EH (cell line): ENCODE measurements around the gene PTGES3L.

ENCODE experiments used
- DNase-seq: peaks from one replicate; pipeline ENCODE4 v3.0.0-alpha.2; 2015; ENCODE audit warnings: low read depth

PTGES3L gene

DNA sequence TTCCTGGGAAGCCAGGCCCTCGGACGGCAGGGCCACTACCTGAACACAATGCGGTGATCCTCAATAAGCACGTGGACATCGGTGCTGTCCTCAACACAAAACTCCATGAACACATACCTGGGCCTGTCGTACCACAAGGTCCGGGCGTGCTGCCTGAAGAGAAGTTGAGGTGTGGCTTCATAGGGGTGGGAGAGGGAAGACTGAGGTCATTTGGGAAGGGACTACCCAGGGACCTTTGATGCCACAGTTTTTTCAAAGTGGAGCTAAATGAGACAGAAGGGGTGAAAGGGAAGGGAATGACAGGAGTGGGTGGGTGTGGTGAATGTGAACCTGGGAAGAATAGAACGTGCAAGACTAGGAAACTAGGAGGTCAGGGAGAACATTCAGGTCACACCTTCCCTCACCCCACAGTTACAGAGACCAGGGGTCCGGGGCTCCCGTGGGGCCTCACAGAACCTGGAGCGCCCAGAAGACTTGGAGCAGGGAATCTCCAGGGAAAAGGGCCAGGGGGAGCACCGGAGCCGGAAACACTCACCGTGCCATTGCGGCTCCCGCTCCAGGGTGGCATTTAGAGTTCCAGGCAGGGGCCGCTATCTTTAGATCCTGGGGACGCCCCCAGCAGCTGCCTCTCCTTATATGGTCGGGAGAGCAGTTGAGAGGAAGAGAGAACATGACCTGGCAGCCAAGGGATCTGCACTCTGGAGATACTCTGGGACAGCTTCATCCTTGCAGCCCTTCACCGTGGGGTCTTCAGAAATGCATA lies at the start of gene PTGES3L:
PTGES3L (minus strand) TSS at position 570 of the 763 bp plus-strand sequence; CDS start at position 543, 27 bp downstream.
- peak; percentile 88 for DNase-seq

- no peak for DNase-seq
Measured at GRCh38 chr17:43028221-43028861, 48.5 kb upstream of the PTGES3L start.

- DNase-seq = no peak
Measured at GRCh38 chr17:43027091-43028032, 47.5 kb upstream of the PTGES3L start.

DNA sequence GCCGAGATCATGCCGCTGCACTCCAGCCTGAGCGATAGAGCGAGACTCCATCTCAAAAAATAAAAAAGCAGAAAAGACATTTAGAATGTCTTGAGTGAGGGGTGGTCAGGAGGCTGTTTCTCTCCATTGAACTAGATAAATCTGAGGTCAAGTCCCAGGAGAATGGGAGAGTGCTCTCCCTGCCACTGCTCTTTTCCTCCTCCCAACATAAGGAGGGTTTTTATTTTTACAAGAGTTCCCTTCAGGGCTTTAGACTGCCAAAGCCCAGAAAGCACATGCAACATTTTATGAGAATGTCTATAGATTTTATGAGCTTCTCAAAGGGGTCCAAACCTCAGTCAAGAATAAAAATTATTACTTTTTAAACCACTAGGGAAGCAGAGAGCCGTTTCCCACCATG lies 46.7 kb upstream of the PTGES3L start:
- DNase-seq = no peak

- no peak for DNase-seq
Measured at GRCh38 chr17:43025766-43026537, 46.1 kb upstream of the PTGES3L start.

DNA sequence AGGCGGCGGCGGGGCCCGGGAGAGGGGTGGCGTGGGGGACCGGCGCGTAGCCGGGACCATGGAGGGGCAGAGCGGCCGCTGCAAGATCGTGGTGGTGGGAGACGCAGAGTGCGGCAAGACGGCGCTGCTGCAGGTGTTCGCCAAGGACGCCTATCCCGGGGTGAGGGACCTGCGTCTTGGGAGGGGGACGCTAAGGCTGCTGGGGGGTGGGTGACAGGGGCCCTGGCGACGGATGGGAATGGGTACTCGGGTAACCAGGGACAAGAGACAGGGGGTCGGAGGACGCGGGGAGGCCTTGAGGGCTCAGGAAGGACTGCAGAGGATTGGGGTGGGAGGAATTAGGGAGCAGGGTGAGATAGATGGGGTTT lies 45.4 kb upstream of the PTGES3L start:
- DNase-seq = no peak

- peak; percentile 98 for DNase-seq
Measured at GRCh38 chr17:43024407-43025289, 44.8 kb upstream of the PTGES3L start, which contains the start of gene RND2. TSS of gene RND2 (plus strand) at chr17:43025231. CDS start at chr17:43025348, 117 bp downstream.

GRCh38 chr17:43021741-43022512 lies 42.0 kb upstream of the PTGES3L start, which contains the start of gene VAT1:
TSS of gene VAT1 (minus strand) at chr17:43022385. CDS start at chr17:43022322, 63 bp downstream.
- peak; percentile 76 for DNase-seq

- DNase-seq = peak; percentile 76
Measured at GRCh38 chr17:43020789-43021740, 41.2 kb upstream of the PTGES3L start.

DNA sequence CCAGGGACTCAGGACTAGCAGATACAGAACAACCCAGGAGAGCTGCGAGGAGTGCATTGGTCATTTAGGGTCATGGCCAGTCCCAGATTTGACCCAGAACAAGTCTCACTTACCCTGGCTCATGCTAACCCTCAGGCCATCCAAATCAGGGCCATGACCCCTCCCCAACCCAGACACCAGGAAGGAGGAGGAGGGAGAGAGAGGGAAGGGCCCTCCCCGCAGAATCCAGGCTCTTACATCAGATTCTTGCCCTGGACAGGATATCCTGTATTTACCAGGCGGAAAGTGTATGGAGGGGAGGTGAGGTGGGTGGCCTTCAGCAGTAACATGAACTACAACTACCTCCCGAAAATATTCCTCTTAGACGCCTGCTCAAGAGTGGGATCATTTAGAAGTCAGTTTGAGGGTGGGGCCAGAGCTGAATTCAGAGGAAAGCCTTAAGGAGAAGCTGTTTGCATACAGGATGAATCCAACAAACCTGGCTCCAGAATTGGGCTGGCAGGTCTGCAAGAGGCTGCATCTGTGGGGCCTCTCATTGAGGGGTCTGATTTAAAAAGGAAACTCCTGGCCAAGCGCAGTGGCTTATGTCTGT lies 40.2 kb upstream of the PTGES3L start:
- no peak for DNase-seq

- no peak for DNase-seq
Measured at GRCh38 chr17:43019418-43019817, 39.5 kb upstream of the PTGES3L start.

DNA sequence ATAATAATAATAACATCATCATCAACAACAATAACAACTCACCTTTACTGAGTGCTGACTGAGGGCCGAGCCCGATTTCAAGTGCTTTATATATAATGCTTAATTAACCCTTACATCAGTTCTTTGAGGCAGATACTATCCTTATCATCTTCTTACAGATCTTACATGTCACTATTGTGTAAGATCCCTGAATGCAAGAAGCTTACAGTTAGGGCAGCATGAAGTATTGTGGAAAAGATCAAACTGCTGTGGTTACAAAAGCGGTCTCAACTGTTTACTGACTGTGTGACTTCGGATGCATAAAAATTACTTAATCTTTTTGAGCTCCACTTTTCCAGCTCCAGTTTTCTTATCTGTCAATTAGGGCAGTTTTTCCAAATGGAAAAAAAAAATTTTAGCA lies 39.1 kb upstream of the PTGES3L start:
- DNase-seq = no peak

GRCh38 chr17:43018008-43018853 lies 38.4 kb upstream of the PTGES3L start:
- peak; percentile 36 for DNase-seq

DNA sequence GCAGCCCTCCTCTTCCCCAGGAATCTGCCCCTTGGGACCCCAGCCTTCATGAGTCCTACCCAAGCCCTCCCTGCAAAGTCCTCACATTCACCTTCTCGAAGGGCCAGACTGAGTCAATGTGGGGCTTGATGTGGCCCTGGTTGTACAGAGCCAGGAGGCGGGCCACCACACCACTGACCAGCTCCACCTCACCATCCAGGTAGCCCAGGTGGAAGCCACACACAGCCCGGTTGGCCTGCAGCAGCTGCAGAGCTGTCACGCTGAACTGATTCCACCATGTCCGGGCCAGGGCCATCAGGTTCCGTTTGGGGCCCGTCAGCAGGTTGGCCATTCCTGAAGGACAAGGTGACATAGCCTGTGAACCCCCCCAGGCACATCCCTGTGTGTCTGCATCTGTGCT lies 36.3 kb upstream of the PTGES3L start:
- DNase-seq = no peak

- no peak for DNase-seq
Measured at GRCh38 chr17:43015579-43015978, 35.7 kb upstream of the PTGES3L start.

- DNase-seq = no peak
Measured at GRCh38 chr17:43014649-43015542, 35.0 kb upstream of the PTGES3L start.
